ENCODE results near the gene FUZ. TPM values are rescaled to one million over a fixed set of nuclear protein-coding genes. Genes with fewer than 3 reads are reported as not detected.

Gene FUZ
- polyA plus RNA-seq, 1 of the 3 experiments (the other 2 are of a cell fraction): 29.9 TPM

DNA sequence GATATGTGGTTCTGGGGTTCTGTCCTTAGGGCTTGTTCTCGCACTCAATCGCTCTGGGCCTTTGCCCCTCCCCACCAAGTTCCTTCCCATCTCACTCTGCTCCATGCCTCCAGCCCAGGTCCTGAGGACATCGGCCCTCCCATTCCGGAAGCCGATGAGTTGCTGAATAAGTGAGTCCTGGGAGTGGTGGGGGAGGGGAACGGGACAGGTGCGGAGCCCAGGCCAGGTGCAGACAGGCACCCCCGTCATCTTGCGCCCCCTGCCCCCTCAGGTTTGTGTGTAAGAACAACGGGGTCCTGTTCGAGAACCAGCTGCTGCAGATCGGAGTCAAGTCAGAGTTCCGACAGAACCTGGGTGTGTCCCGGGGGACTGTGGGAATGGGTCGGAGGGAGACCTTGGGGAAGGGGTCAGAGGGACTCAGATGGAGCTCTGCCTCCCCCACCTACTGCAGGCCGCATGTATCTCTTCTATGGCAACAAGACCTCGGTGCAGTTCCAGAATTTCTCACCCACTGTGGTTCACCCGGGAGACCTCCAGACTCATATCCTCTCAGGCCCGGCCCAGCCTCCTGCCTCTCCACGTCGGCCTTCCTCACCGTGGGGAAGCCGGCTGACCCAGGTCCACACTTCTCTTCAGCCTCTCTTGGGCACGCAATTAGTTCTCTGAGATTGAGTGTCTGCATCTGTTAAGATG, 10.1 kb downstream of the FUZ start:
- peaks cover 15 to 32% of the 10 kb centered on the region in 2 experiments for H3K36me3 ChIP-seq (replicated peaks in 1 of 2; ENCODE audit: control insufficient read depth in 1 of 2, insufficient read depth in 2 of 2, low read length in 1 of 2)
- POLR2A ChIA-PET: interaction anchor here (0.9 kb wide), 1 partner anchor 10 kb away, joined by 7 read pairs; the partner anchor contains the start of gene FUZ

More for the DNA sequence above, 10.1 kb downstream of the FUZ start:
- TF ChIP-seq FOXM1 (IDR thresholded peaks at IDR 0.05; ENCODE audit: low read depth): no peak
- TF ChIP-seq CHD2 (IDR thresholded peaks at IDR 0.05; ENCODE audit: low read length, partially characterized antibody): no peak
- TF ChIP-seq, protein P1, sequence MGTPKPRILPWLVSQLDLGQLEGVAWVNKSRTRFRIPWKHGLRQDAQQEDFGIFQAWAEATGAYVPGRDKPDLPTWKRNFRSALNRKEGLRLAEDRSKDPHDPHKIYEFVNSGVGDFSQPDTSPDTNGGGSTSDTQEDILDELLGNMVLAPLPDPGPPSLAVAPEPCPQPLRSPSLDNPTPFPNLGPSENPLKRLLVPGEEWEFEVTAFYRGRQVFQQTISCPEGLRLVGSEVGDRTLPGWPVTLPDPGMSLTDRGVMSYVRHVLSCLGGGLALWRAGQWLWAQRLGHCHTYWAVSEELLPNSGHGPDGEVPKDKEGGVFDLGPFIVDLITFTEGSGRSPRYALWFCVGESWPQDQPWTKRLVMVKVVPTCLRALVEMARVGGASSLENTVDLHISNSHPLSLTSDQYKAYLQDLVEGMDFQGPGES (IDR thresholded peaks at IDR 0.05; ENCODE audit: low read depth, low read length): no peak
- TF ChIP-seq JUND (IDR thresholded peaks at IDR 0.05): no peak
- no peak for TF ChIP-seq MEF2A (IDR thresholded peaks at IDR 0.05; ENCODE audit: borderline replicate concordance, low read depth)
- no peak for TF ChIP-seq RCOR1 (IDR thresholded peaks at IDR 0.05; ENCODE audit: low read length)
- TF ChIP-seq, protein P2, sequence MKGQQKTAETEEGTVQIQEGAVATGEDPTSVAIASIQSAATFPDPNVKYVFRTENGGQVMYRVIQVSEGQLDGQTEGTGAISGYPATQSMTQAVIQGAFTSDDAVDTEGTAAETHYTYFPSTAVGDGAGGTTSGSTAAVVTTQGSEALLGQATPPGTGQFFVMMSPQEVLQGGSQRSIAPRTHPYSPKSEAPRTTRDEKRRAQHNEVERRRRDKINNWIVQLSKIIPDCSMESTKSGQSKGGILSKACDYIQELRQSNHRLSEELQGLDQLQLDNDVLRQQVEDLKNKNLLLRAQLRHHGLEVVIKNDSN (IDR thresholded peaks at IDR 0.05; ENCODE audit: borderline replicate concordance, low read depth): no peak
- TF ChIP-seq FOSL2 (IDR thresholded peaks at IDR 0.05; ENCODE audit: borderline replicate concordance, low read depth): no peak
- no peak for TF ChIP-seq FOXJ3 (CRISPR knock-in tag; IDR thresholded peaks at IDR 0.05)
- TF ChIP-seq, protein P3, sequence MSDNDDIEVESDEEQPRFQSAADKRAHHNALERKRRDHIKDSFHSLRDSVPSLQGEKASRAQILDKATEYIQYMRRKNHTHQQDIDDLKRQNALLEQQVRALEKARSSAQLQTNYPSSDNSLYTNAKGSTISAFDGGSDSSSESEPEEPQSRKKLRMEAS (IDR thresholded peaks at IDR 0.05; ENCODE audit: low read depth): no peak
- TF ChIP-seq, protein P4, sequence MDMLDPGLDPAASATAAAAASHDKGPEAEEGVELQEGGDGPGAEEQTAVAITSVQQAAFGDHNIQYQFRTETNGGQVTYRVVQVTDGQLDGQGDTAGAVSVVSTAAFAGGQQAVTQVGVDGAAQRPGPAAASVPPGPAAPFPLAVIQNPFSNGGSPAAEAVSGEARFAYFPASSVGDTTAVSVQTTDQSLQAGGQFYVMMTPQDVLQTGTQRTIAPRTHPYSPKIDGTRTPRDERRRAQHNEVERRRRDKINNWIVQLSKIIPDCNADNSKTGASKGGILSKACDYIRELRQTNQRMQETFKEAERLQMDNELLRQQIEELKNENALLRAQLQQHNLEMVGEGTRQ (IDR thresholded peaks at IDR 0.05; ENCODE audit: borderline replicate concordance, low read depth, low read length): no peak
- no peak for TF ChIP-seq NRF1 (IDR thresholded peaks at IDR 0.05; ENCODE audit: low read depth, low read length)
- TF ChIP-seq TAF1 (IDR thresholded peaks at IDR 0.05; ENCODE audit: borderline replicate concordance, low read depth, low read length): no peak
- no peak for TF ChIP-seq EZH2phosphoT487 (IDR thresholded peaks at IDR 0.05; ENCODE audit: borderline replicate concordance, low read depth)
- TF ChIP-seq MXI1 (IDR thresholded peaks at IDR 0.05; ENCODE audit: low read depth, low read length): no peak
- no peak for TF ChIP-seq POLR2AphosphoS5 (IDR thresholded peaks at IDR 0.05; ENCODE audit: low read depth, low read length)
- TF ChIP-seq, protein P5, sequence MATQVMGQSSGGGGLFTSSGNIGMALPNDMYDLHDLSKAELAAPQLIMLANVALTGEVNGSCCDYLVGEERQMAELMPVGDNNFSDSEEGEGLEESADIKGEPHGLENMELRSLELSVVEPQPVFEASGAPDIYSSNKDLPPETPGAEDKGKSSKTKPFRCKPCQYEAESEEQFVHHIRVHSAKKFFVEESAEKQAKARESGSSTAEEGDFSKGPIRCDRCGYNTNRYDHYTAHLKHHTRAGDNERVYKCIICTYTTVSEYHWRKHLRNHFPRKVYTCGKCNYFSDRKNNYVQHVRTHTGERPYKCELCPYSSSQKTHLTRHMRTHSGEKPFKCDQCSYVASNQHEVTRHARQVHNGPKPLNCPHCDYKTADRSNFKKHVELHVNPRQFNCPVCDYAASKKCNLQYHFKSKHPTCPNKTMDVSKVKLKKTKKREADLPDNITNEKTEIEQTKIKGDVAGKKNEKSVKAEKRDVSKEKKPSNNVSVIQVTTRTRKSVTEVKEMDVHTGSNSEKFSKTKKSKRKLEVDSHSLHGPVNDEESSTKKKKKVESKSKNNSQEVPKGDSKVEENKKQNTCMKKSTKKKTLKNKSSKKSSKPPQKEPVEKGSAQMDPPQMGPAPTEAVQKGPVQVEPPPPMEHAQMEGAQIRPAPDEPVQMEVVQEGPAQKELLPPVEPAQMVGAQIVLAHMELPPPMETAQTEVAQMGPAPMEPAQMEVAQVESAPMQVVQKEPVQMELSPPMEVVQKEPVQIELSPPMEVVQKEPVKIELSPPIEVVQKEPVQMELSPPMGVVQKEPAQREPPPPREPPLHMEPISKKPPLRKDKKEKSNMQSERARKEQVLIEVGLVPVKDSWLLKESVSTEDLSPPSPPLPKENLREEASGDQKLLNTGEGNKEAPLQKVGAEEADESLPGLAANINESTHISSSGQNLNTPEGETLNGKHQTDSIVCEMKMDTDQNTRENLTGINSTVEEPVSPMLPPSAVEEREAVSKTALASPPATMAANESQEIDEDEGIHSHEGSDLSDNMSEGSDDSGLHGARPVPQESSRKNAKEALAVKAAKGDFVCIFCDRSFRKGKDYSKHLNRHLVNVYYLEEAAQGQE (IDR thresholded peaks at IDR 0.05; ENCODE audit: low read depth, low read length): no peak
- TF ChIP-seq, protein P6, sequence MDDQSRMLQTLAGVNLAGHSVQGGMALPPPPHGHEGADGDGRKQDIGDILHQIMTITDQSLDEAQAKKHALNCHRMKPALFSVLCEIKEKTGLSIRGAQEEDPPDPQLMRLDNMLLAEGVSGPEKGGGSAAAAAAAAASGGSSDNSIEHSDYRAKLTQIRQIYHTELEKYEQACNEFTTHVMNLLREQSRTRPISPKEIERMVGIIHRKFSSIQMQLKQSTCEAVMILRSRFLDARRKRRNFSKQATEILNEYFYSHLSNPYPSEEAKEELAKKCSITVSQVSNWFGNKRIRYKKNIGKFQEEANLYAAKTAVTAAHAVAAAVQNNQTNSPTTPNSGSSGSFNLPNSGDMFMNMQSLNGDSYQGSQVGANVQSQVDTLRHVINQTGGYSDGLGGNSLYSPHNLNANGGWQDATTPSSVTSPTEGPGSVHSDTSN (IDR thresholded peaks at IDR 0.05): no peak
- TF ChIP-seq, protein P7, sequence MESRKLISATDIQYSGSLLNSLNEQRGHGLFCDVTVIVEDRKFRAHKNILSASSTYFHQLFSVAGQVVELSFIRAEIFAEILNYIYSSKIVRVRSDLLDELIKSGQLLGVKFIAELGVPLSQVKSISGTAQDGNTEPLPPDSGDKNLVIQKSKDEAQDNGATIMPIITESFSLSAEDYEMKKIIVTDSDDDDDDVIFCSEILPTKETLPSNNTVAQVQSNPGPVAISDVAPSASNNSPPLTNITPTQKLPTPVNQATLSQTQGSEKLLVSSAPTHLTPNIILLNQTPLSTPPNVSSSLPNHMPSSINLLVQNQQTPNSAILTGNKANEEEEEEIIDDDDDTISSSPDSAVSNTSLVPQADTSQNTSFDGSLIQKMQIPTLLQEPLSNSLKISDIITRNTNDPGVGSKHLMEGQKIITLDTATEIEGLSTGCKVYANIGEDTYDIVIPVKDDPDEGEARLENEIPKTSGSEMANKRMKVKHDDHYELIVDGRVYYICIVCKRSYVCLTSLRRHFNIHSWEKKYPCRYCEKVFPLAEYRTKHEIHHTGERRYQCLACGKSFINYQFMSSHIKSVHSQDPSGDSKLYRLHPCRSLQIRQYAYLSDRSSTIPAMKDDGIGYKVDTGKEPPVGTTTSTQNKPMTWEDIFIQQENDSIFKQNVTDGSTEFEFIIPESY (IDR thresholded peaks at IDR 0.05; ENCODE audit: borderline replicate concordance, low read depth): no peak
- TF ChIP-seq NFIC (IDR thresholded peaks at IDR 0.05; ENCODE audit: borderline replicate concordance): no peak
- Histone ChIP-seq H3K9ac (no peak overlapping the region), H3K9me2 (no peaks in the 10 kb centered on the region), H3K4me1 (ENCODE audit: control insufficient read depth in 1 of 2, insufficient read depth in 2 of 2, low read depth in 1 of 2, low read length in 1 of 2) (peaks cover 0 to 16% of the 10 kb centered on the region in 2 experiments; a peak in 1 of 4 replicates), H3K27ac (ENCODE audit: low read depth in 2 of 2, low read length in 1 of 2) (peak overlapping the region in 1 of 2 experiments; percentile 73; a peak in 1 of 4 replicates), H3K9me3 (no peaks in the 10 kb centered on the region), H3K4me3 (ENCODE audit: low read depth in 2 of 2, low read length in 1 of 2) (peak overlapping the region in 1 of 2 experiments; percentile 6; a peak in 1 of 4 replicates), H2AFZ (ENCODE audit: low read depth) (no peak overlapping the region), H3F3A (replicated peaks; ENCODE audit: insufficient read depth) (peaks cover 13% of the 10 kb centered on the region), H4K20me1 (ENCODE audit: insufficient read depth) (no peaks in the 10 kb centered on the region), H3K27me3 (ENCODE audit: insufficient read depth) (no peaks in the 10 kb centered on the region), H3K4me2 (no peak overlapping the region), H3K79me2 (ENCODE audit: insufficient read depth) (no peaks in the 10 kb centered on the region)
- CTCF ChIA-PET: no interaction called here
- WGBS (ENCODE audit: low lambda C conversion rate): 94% methylated on average over 23 of the region's 24 CpGs
- no peak for DNase-seq

All from SK-N-SH (cell line).